Adrenal gland (tissue), 5 donors: Measurements from ENCODE around the gene MPZ.

Experiments used
- CTCF ChIP-seq, 6 experiments: fragments of 450-650 bp in 4 of 6; fragments of 200-600 bp in 2 of 6; sonication (generic) in 1 of 6; IDR thresholded peaks; 1 replicate in 5 of 6; 2 replicates in 1 of 6; pipeline versions ENCODE4 v1.5.1 to v1.8.0; 2016 to 2021; ENCODE audit warnings: antibody characterized with exemption in 6 of 6, mild to moderate bottlenecking in 2 of 6, moderate library complexity in 1 of 6
- POLR2A ChIP-seq, 2 donors: fragments of 450-650 bp; IDR thresholded peaks; one replicate each; pipeline ENCODE4 v1.6.1; 2017; ENCODE audit warnings: antibody characterized with exemption in 2 of 2, mild to moderate bottlenecking in 2 of 2, moderate library complexity in 1 of 2
- donor health status: DM: no; HTN: no; CAD: no.

DNA sequence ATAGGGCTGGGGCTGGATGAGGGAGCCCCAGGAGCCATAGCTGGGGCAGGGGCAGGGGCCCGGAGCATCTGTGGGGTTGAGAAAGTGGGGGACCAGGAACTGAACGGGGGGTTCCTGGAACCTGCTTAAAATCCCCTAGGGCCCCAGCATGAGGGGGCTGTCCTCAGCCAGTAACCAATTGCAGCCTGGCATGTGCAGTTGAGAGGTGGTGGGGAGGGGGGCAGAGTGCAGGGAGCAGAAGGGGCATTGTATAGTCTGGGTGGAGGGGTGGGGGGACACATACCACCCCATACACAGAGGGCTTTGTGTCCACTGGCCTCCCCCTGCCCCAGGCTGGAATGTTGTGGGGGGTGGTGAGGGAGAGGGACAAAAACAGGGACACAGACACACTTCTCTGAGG, at the start of gene MPZ:
- TF ChIP-seq CTCF (IDR thresholded peaks at IDR 0.05) (no peak), POLR2A (IDR thresholded peaks at IDR 0.05) (no peak)
